Myometrial cell (primary cell): ENCODE data around the gene ADPRM. TPM values are rescaled to one million over a fixed set of nuclear protein-coding genes. Genes with fewer than 3 reads are reported as not detected.

Source experiments
- total RNA-seq: library from RNA; depleted of rRNA; stranded (reverse); fragments of >200 nt; gene quantifications from 2 replicates; pipeline ENCODE4 v1.2.3, GENCODE V29; 2015

ADPRM gene
- 6.6 and 13.3 TPM in 2 replicates for total RNA-seq

GRCh38 chr17:10697092-10698081 lies at the start of gene ADPRM, which contains the start of gene SCO1:
TSS of gene ADPRM (plus strand) at chr17:10697594. CDS start at chr17:10704927, 7,333 bp downstream.
TSS of gene SCO1 (minus strand) at chr17:10697533. CDS start at chr17:10697507, 26 bp downstream.

DNA sequence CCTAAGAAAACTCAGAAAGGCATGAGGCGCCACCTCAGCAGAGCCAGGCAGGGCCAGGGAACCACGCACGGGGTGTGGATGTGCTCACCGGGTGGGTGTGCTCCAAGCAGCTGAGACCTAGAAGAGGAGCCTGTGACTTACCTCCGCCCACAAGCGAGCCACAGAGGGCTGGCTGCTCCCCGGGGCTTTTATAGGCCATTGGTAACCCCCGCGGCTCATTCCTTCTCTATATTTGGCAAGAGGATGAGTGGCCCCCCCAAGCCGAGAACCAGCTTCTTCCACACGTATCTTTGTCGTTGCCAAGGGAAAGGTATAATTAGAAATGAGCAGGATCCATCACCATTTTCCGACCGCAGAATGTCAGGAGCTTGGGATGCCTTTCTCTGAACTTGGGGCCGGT lies 40.2 kb upstream of the ADPRM start, which contains the start of gene MYH3:
TSS of gene MYH3 (minus strand) at position 162 of the 400 bp plus-strand sequence. CDS start 2,245 bp downstream, outside the sequence.

GRCh38 chr17:10729334-10730193 lies 32.2 kb downstream of the ADPRM start, which contains the start of gene TMEM220:
TSS of gene TMEM220 (minus strand) at chr17:10730023. CDS start at chr17:10729851, 172 bp downstream.

Other genes with a start within 250 kb of the ADPRM start
- gene MYH4, start 228.0 kb upstream of the ADPRM start, total RNA-seq, result not detected in 2 replicates
- not detected in 2 replicates for gene MYH1, start 179.1 kb upstream of the ADPRM start, total RNA-seq
- under 0.01 TPM in 1 of 2 replicates, not detected in the other for gene MYH2, start 147.9 kb upstream of the ADPRM start, total RNA-seq
- under 0.01 TPM in 2 replicates for gene MYH3, start 40.3 kb upstream of the ADPRM start, total RNA-seq
- gene SCO1, start 61 bp upstream of the ADPRM start, total RNA-seq, result 26.5 and 30.7 TPM in 2 replicates
- 2.9 and 4.6 TPM in 2 replicates for gene TMEM220, start 32.4 kb downstream of the ADPRM start, total RNA-seq
- not detected in 2 replicates for gene TMEM238L, start 106.5 kb downstream of the ADPRM start, total RNA-seq
- not detected in 2 replicates for gene PIRT, start 140.5 kb downstream of the ADPRM start, total RNA-seq